ENCODE measurements around the gene C5orf22. TPM values are rescaled to one million over a fixed set of nuclear protein-coding genes. Genes with fewer than 3 reads are reported as not detected.

C5orf22 gene
- total RNA-seq, 1 donor from 2014 or later = 18.5 TPM

DNA sequence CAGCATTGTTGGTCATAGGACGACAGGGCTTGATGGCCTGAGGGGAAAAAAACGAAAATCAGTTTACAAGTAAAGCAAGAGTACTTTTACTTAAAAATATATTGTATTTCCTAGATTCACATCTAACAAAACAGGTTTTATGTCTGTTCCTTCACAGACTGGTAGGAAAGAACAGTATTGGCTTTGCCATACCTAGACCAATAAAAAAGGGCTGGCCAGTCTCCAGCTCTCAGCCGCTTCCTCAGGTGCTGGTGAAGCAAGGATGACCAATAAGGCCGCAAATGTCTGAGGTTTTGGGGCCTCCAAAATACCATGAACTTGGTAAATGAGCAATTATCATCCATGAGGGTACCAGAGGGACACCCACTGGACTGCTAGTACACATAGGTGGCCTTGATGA is 36.8 kb upstream of the C5orf22 start:
- intact Hi-C loops (cut with DNase I) = no loop called here
- H3K27me3 ChIP-seq = no peaks in the 10 kb centered on the region
- peaks cover 70 to 78% of the 10 kb centered on the region in 2 donors for H3K36me3 ChIP-seq
- H3K4me3 ChIP-seq = no peak overlapping the region
- H3K27ac ChIP-seq = no peak overlapping the region
- no peaks in the 10 kb centered on the region for H3K9me3 ChIP-seq
- DNase-seq (ENCODE audit: low spot score in 2 of 2) = no peak
- TF ChIP-seq, protein P1, sequence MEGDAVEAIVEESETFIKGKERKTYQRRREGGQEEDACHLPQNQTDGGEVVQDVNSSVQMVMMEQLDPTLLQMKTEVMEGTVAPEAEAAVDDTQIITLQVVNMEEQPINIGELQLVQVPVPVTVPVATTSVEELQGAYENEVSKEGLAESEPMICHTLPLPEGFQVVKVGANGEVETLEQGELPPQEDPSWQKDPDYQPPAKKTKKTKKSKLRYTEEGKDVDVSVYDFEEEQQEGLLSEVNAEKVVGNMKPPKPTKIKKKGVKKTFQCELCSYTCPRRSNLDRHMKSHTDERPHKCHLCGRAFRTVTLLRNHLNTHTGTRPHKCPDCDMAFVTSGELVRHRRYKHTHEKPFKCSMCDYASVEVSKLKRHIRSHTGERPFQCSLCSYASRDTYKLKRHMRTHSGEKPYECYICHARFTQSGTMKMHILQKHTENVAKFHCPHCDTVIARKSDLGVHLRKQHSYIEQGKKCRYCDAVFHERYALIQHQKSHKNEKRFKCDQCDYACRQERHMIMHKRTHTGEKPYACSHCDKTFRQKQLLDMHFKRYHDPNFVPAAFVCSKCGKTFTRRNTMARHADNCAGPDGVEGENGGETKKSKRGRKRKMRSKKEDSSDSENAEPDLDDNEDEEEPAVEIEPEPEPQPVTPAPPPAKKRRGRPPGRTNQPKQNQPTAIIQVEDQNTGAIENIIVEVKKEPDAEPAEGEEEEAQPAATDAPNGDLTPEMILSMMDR (IDR thresholded peaks at IDR 0.05) = no peak
- H3K4me1 ChIP-seq = no peaks in the 10 kb centered on the region

DNA sequence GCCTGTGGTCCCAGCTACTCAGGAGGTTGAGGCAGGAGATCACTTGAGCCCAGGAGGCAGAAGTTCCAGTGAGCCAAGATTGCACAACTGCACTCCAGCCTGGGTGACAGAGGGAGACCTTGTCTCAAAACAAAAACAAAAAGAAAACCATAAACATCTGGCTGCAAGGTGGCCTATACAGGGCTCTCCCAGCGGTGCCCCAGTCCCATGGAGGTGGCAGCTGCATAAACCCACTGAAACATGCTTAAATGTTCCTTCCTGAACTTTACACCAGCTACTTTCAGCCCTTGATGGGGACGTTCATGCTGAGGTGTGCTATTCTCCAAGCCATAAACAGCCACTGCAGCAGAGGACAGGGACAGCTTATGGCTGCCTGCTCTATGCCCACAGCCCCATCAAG is 35.8 kb upstream of the C5orf22 start:
- peaks cover 75 to 83% of the 10 kb centered on the region in 2 donors for H3K36me3 ChIP-seq
- no peaks in the 10 kb centered on the region for H3K4me1 ChIP-seq
- no peaks in the 10 kb centered on the region for H3K27me3 ChIP-seq
- H3K4me3 ChIP-seq = no peak overlapping the region
- TF ChIP-seq, protein P1 (IDR thresholded peaks at IDR 0.05) = no peak
- H3K27ac ChIP-seq = no peak overlapping the region
- no peak for DNase-seq (ENCODE audit: low spot score in 2 of 2)
- H3K9me3 ChIP-seq = no peaks in the 10 kb centered on the region
- intact Hi-C loops (cut with DNase I) = no loop called here

DNA sequence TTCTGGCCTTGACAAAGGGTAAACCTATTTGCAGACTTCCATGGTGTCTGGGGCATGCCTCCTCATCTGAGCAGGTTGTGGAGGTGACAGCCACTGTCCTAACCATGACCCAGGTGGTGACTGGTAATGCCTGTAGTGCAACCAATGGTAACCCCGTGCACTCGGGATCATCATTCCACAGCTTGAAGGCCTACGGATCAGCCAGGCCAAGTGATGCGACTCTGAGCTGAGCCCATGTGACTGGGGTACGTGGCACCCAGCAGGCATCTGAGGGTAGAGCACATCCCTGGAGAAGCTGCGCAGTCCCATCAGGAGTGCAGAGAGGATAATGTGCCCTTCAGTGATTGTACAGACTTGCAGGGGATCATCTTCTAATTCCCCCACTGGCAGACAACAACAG is 35.2 kb upstream of the C5orf22 start:
- DNase-seq (ENCODE audit: low spot score in 2 of 2) = no peak
- Histone ChIP-seq H3K4me1 (no peaks in the 10 kb centered on the region), H3K9me3 (no peaks in the 10 kb centered on the region), H3K27me3 (no peaks in the 10 kb centered on the region), H3K27ac (no peak overlapping the region), H3K4me3 (no peak overlapping the region), H3K36me3 (peaks cover 80 to 83% of the 10 kb centered on the region in 2 donors)
- intact Hi-C loops (cut with DNase I) = no loop called here
- TF ChIP-seq, protein P1 (IDR thresholded peaks at IDR 0.05) = no peak

DNA sequence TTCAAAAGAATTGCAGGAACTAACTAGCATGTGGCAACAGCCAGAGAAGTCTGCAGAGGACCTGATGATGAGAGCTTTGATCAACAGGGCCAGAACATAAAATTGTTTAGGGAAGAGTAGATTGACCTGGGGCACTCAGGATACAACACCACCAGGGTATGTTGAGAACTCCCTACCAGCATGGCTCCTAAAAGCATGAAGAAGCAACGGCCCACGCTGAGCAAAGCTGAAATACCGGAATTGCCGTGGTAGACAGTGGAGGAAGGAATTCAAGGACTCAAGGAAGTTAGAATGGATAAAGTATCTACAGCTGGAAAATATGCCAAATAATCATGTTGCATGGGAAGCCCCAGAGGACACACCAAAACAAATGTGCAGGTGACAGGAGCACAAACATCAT is 31.8 kb upstream of the C5orf22 start:
- TF ChIP-seq, protein P1 (IDR thresholded peaks at IDR 0.05) = no peak
- Histone ChIP-seq H3K27me3 (no peaks in the 10 kb centered on the region), H3K27ac (no peak overlapping the region), H3K9me3 (no peaks in the 10 kb centered on the region), H3K4me3 (no peak overlapping the region), H3K36me3 (peaks cover 89 to 98% of the 10 kb centered on the region in 2 donors), H3K4me1 (no peaks in the 10 kb centered on the region)
- intact Hi-C loops (cut with DNase I) = no loop called here
- no peak for DNase-seq (ENCODE audit: low spot score in 2 of 2)

DNA sequence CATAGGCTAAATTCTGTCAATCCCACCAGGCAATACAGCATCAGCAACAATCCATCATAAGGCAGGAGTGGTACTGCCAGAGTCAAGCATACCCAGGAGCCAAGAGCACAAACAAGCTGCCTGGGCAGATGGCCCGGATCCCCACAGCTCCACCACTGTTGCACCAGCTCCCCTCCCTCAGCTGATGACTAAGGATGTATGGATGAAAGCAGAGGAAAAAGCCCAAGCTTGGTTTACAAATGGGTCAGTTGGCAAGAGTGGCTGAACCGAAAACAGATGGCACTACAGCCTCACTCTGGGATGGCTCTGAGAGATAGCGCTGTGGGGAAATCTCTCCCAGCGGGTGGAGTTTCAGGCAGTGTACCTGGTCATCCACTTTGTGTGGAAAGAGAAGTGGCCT is 29.6 kb upstream of the C5orf22 start:
- Histone ChIP-seq H3K4me1 (no peaks in the 10 kb centered on the region), H3K9me3 (no peaks in the 10 kb centered on the region), H3K27me3 (no peaks in the 10 kb centered on the region), H3K27ac (no peak overlapping the region), H3K4me3 (no peak overlapping the region), H3K36me3 (peaks cover 75 to 89% of the 10 kb centered on the region in 2 donors)
- intact Hi-C loops (cut with DNase I) = no loop called here
- no peak for DNase-seq (ENCODE audit: low spot score in 2 of 2)
- TF ChIP-seq, protein P1 (IDR thresholded peaks at IDR 0.05) = no peak

DNA sequence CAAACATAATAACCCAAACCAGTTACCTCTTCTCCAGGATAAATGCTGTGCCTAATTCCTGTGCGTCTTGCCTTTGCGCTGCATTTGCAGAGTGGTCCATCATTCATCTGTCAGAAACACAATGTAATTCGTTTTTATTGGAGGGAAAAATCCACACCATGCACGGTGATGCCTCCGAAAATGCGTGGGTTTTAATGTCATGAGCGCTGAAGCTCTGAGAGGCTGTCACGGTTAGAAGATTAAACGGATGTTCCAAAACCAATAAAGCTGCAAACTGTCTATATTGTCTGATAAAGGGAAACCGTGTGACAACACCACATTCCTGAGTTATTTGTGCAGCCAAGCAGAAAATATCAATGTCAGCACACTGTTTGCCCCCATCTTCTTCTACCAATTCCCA is 27.6 kb upstream of the C5orf22 start:
- DNase-seq (ENCODE audit: low spot score in 2 of 2) = no peak
- intact Hi-C loops (cut with DNase I) = no loop called here
- Histone ChIP-seq H3K9me3 (no peaks in the 10 kb centered on the region), H3K27ac (no peak overlapping the region), H3K36me3 (peaks cover 80 to 88% of the 10 kb centered on the region in 2 donors), H3K4me1 (no peaks in the 10 kb centered on the region), H3K27me3 (no peaks in the 10 kb centered on the region), H3K4me3 (no peak overlapping the region)
- TF ChIP-seq, protein P1 (IDR thresholded peaks at IDR 0.05) = no peak
